ENCODE results near the gene ZNF600. TPM values are rescaled to one million over a fixed set of nuclear protein-coding genes. Genes with fewer than 3 reads are reported as not detected.
A peak's percentile ranks its signal among the peaks of the same experiment; 100 is the strongest.
"Not testable (repeated sequence)": the region's sequence is repeated elsewhere in the genome, so short reads cannot be mapped to it uniquely, and the experiment has no call there.

ZNF600 gene
- total and polyA plus RNA-seq, 2 of the 13 experiments (the other 11 are each of a cell fraction or from before 2014, with no cell fraction given): 15.0 to 16.4 TPM

- no peak for TF ChIP-seq ZNF770 (CRISPR knock-in tag; IDR thresholded peaks at IDR 0.05)
- TF ChIP-seq SMAD1 (CRISPR knock-in tag; IDR thresholded peaks at IDR 0.05; ENCODE audit: borderline replicate concordance, low read depth): no peak
- TF ChIP-seq ZNF326 (CRISPR knock-in tag; IDR thresholded peaks at IDR 0.05; ENCODE audit: borderline replicate concordance): no peak
- no peak for TF ChIP-seq ZFP82 (CRISPR knock-in tag; IDR thresholded peaks at IDR 0.05; ENCODE audit: borderline replicate concordance)
- TF ChIP-seq ARNT (IDR thresholded peaks at IDR 0.05): no peak
These were observed 44.1 kb downstream of the ZNF600 start (continued) for GRCh38 chr19:52742516-52742915.

GRCh38 chr19:52741951-52742485 is 44.6 kb downstream of the ZNF600 start:
- no peaks in the 10 kb centered on the region for H3K36me3 ChIP-seq (replicated peaks in 1 of 2; ENCODE audit: control insufficient read depth in 1 of 2, insufficient read depth in 2 of 2, low read length in 2 of 2)
- no peaks in the 10 kb centered on the region for H4K20me1 ChIP-seq (ENCODE audit: insufficient read depth, low read length)
- H3K4me2 ChIP-seq (ENCODE audit: low read depth, low read length): peak overlapping the region; percentile 27; the same call in 1 of the 2 replicates
- H3K9me3 ChIP-seq (ENCODE audit: low read length): peaks cover 11% of the 10 kb centered on the region; the same call in 1 of the 2 replicates
- DNase-seq (ENCODE audit: low spot score) (no peak), FAIRE-seq (no peak), ATAC-seq (no peak)
- H3K79me2 ChIP-seq (ENCODE audit: insufficient read depth, low read length): no peaks in the 10 kb centered on the region
- no peaks in the 10 kb centered on the region for H3K27me3 ChIP-seq (ENCODE audit: control insufficient read depth in 1 of 2, insufficient read depth in 2 of 2, low read length in 2 of 2)
- intact Hi-C loops (cut with micrococcal nuclease; ENCODE audit: unreplicated experiment) (loop anchor here (10.0 kb wide), 1 partner anchor 417 kb away; no protein-coding TSS in a partner anchor), in situ Hi-C loops (cut with HindIII; ENCODE audit: extremely low pct_ligation_motif_present, low pct_unique_long_range_greater_than_20kb) (no loop called here)
- H2AFZ ChIP-seq (ENCODE audit: low read length): no peak overlapping the region
- H3K27ac ChIP-seq (ENCODE audit: extremely low read length, insufficient read depth, low read length): no peak overlapping the region
- WGBS (ENCODE audit: low lambda C conversion rate): 57% methylated on average over 6 of the region's 6 CpGs
- H3K4me3 ChIP-seq (replicated peaks in 1 of 3; ENCODE audit: insufficient read depth in 1 of 3, low read depth in 2 of 3, low read length in 3 of 3): no peak overlapping the region
- TF ChIP-seq MEIS2 (CRISPR knock-in tag; IDR thresholded peaks at IDR 0.05): no peak
- no peak overlapping the region for H3K9ac ChIP-seq (ENCODE audit: insufficient read depth, low read depth, low read length)
- H3K4me1 ChIP-seq (ENCODE audit: insufficient read depth, low read length): peaks cover 36% of the 10 kb centered on the region
- CTCF ChIA-PET (ENCODE audit: low intra/inter-chr PET ratio, low total read pairs): no interaction called here
- no TSS peak for BruUV-seq (replicated peaks)
- POLR2A ChIA-PET: no interaction called here

- peak overlapping the region; percentile 27; the same call in 1 of the 2 replicates for H3K4me2 ChIP-seq (ENCODE audit: low read depth, low read length)
- H3K27ac ChIP-seq (ENCODE audit: extremely low read length, insufficient read depth, low read length); FAIRE-seq; ATAC-seq; H2AFZ ChIP-seq (ENCODE audit: low read length); CTCF ChIA-PET (ENCODE audit: low intra/inter-chr PET ratio, low total read pairs); H3K36me3 ChIP-seq (replicated peaks in 1 of 2; ENCODE audit: control insufficient read depth in 1 of 2, insufficient read depth in 2 of 2, low read length in 2 of 2); H3K4me3 ChIP-seq (replicated peaks in 1 of 3; ENCODE audit: insufficient read depth in 1 of 3, low read depth in 2 of 3, low read length in 3 of 3); H3K9ac ChIP-seq (ENCODE audit: insufficient read depth, low read depth, low read length); H3K79me2 ChIP-seq (ENCODE audit: insufficient read depth, low read length); H3K27me3 ChIP-seq (ENCODE audit: control insufficient read depth in 1 of 2, insufficient read depth in 2 of 2, low read length in 2 of 2); POLR2A ChIA-PET; H4K20me1 ChIP-seq (ENCODE audit: insufficient read depth, low read length); BruUV-seq (replicated peaks); in situ Hi-C loops (cut with HindIII; ENCODE audit: extremely low pct_ligation_motif_present, low pct_unique_long_range_greater_than_20kb); DNase-seq (ENCODE audit: low spot score): not testable (repeated sequence)
- 9% methylated on average over 7 of the region's 7 CpGs for WGBS (ENCODE audit: low lambda C conversion rate)
- H3K9me3 ChIP-seq (ENCODE audit: low read length): peaks cover 11% of the 10 kb centered on the region; the same call in 1 of the 2 replicates
- H3K4me1 ChIP-seq (ENCODE audit: insufficient read depth, low read length): peaks cover 36% of the 10 kb centered on the region
- intact Hi-C loops (cut with micrococcal nuclease; ENCODE audit: unreplicated experiment): loop anchor here (10.0 kb wide), 1 partner anchor 417 kb away; no protein-coding TSS in a partner anchor
These were observed 45.2 kb downstream of the ZNF600 start for GRCh38 chr19:52741371-52741770.

Data from HepG2 (cell line).